ENCODE results near the gene OPRL1. TPM values are rescaled to one million over a fixed set of nuclear protein-coding genes. Genes with fewer than 3 reads are reported as not detected.
A peak's percentile ranks its signal among the peaks of the same experiment; 100 is the strongest.

OPRL1 gene
- polyA plus RNA-seq, 1 of the 3 experiments (the other 2 are of a cell fraction): 1.8 TPM

DNA sequence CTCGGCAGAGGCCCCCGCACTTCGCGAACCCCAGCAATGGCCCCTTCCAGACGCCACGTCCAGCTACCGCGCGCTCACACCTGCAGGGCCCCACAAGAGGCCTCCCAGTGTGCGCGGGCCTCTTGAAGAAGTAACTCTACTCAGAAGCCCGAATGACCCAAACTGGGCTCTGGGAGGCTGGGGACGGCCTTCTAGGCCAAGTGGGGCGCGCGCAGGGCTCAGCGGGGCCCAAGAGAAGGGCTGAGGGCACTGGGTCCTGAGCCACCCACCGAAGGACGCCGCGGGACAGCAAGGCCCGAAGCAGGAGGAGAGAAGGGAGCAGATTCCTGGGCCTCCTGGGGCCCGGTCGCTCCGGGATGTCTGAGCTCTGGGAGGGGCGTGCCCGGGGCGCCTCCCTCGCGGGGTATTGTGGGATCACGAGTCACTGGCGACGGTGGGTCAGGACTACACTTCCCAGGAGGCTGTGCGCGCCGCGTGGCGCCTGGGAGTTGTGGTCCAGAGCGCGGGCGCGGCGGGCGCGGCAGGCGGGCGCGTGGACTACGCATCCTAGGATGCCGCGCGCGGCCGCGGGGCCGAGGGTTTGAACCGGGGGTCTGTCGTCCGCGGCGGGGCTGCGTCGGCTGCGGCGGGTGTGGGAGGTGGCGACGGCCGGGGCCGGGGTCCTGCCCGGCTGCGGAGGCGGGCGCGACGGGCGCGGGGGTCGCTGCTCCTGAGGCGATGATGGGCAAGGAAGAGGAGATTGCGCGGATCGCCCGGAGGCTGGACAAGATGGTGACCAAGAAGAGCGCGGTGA lies 17.1 kb upstream of the OPRL1 start, which contains the start of gene TCEA2 (continued):
- TF ChIP-seq USF1 (IDR thresholded peaks at IDR 0.05; ENCODE audit: borderline replicate concordance, low read depth) (peak; percentile 46; the same call in 1 of the 2 replicates), REST (IDR thresholded peaks at IDR 0.05; ENCODE audit: low read depth, low read length) (0 out of 2 replicates have a peak, but pooled peaks have one; percentile 12), NRF1 (IDR thresholded peaks at IDR 0.05; ENCODE audit: low read depth, low read length) (no peak), SIN3A (IDR thresholded peaks at IDR 0.05; ENCODE audit: borderline replicate concordance, low read depth, low read length) (peak; percentile 72; the same call in 1 of the 2 replicates), RFX5 (IDR thresholded peaks at IDR 0.05; ENCODE audit: low read length) (no peak), CTCF (IDR thresholded peaks at IDR 0.05) (no peak), MEF2A (IDR thresholded peaks at IDR 0.05; ENCODE audit: borderline replicate concordance, low read depth) (no peak), MAX (IDR thresholded peaks at IDR 0.05; ENCODE audit: low read depth) (peak; percentile 79), PBX3 (IDR thresholded peaks at IDR 0.05) (no peak)
- TF ChIP-seq, protein P1, sequence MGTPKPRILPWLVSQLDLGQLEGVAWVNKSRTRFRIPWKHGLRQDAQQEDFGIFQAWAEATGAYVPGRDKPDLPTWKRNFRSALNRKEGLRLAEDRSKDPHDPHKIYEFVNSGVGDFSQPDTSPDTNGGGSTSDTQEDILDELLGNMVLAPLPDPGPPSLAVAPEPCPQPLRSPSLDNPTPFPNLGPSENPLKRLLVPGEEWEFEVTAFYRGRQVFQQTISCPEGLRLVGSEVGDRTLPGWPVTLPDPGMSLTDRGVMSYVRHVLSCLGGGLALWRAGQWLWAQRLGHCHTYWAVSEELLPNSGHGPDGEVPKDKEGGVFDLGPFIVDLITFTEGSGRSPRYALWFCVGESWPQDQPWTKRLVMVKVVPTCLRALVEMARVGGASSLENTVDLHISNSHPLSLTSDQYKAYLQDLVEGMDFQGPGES (IDR thresholded peaks at IDR 0.05; ENCODE audit: low read depth, low read length): no peak
